HL-60 (cell line): ENCODE results near the gene ACSL4.

Source experiments
- GABPA ChIP-seq: IDR thresholded peaks from 2 replicates; pipeline ENCODE4 v1.6.1; 2012; ENCODE audit warnings: low read depth
- POLR2AphosphoS5 ChIP-seq: IDR thresholded peaks from 2 replicates; pipeline ENCODE4 v1.6.1; 2012; ENCODE audit warnings: low read depth
- REST ChIP-seq: IDR thresholded peaks from 2 replicates; pipeline ENCODE4 v1.6.1; 2012; ENCODE audit warnings: low read depth; ENCODE audit not compliant: insufficient replicate concordance
- SPI1 ChIP-seq: IDR thresholded peaks from 2 replicates; pipeline ENCODE4 v1.6.1; 2012; ENCODE audit warnings: low read depth, mild to moderate bottlenecking, borderline replicate concordance
- TF ChIP-seq, protein P1 (sequence below): IDR thresholded peaks from one replicate; pipeline ENCODE4 v1.5.1; 2011; ENCODE audit warnings: low read length, control low read depth, inconsistent platforms; ENCODE audit not compliant: insufficient read depth

DNA sequence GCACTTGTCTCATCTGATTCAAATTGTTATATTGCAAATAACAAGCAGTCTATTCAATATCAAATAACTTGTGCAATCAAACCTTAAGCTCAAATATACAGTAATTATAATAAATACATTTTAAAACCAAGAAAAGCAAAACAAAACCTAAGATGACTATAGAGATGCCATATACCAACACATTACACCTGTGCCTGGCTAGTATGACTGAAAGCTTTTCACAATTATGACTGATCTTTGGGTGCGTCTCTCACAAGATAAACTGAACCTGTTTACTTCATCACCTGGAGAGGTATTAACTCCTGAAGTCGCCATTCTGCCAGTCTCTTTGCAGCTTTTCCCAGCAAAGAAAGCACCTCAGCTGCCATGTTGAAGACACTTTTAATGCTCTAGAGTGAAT lies 41.3 kb downstream of the ACSL4 start:
- TF ChIP-seq, protein P1, sequence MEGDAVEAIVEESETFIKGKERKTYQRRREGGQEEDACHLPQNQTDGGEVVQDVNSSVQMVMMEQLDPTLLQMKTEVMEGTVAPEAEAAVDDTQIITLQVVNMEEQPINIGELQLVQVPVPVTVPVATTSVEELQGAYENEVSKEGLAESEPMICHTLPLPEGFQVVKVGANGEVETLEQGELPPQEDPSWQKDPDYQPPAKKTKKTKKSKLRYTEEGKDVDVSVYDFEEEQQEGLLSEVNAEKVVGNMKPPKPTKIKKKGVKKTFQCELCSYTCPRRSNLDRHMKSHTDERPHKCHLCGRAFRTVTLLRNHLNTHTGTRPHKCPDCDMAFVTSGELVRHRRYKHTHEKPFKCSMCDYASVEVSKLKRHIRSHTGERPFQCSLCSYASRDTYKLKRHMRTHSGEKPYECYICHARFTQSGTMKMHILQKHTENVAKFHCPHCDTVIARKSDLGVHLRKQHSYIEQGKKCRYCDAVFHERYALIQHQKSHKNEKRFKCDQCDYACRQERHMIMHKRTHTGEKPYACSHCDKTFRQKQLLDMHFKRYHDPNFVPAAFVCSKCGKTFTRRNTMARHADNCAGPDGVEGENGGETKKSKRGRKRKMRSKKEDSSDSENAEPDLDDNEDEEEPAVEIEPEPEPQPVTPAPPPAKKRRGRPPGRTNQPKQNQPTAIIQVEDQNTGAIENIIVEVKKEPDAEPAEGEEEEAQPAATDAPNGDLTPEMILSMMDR: no peak
- TF ChIP-seq GABPA (no peak), POLR2AphosphoS5 (no peak), REST (no peak), SPI1 (no peak)
